HEK293 (cell line): Measurements from ENCODE around the gene IL13.

Source experiments
- BCL11A ChIP-seq: fragments of 450-650 bp; formaldehyde crosslinking; IDR thresholded peaks from 2 replicates; pipeline ENCODE4 v1.5.1; 2016; ENCODE audit warnings: low read depth, missing biosample characterization, missing genetic modification characterization
- SP2 ChIP-seq: fragments of 450-650 bp; formaldehyde crosslinking; IDR thresholded peaks from 2 replicates; pipeline ENCODE4 v1.5.1; 2016; ENCODE audit warnings: missing biosample characterization, missing genetic modification characterization
- TCF7L2 ChIP-seq: IDR thresholded peaks from 2 replicates; pipeline ENCODE4 v1.6.1; 2011; ENCODE audit warnings: low read depth, mild to moderate bottlenecking, inconsistent platforms, low read length, moderate library complexity, borderline replicate concordance
- ZBTB1 ChIP-seq: fragments of 450-650 bp; formaldehyde crosslinking; IDR thresholded peaks from 2 replicates; pipeline ENCODE4 v1.5.1; 2016; ENCODE audit warnings: missing biosample characterization, missing genetic modification characterization
- ZNF114 ChIP-seq: fragments of 450-650 bp; formaldehyde crosslinking; IDR thresholded peaks from 2 replicates; pipeline ENCODE4 v1.5.0; 2017; ENCODE audit warnings: missing biosample characterization, missing genetic modification characterization
- ZNF426 ChIP-seq: fragments of 450-650 bp; formaldehyde crosslinking; IDR thresholded peaks from 2 replicates; pipeline ENCODE4 v1.5.1; 2017; ENCODE audit warnings: missing biosample characterization, missing genetic modification characterization, mild to moderate bottlenecking, inconsistent platforms, moderate library complexity
- ZNF596 ChIP-seq: fragments of 450-650 bp; IDR thresholded peaks from 2 replicates; pipeline ENCODE4 v1.5.0; 2018; ENCODE audit warnings: missing biosample characterization, mild to moderate bottlenecking, missing genetic modification characterization, moderate library complexity
- ZNF843 ChIP-seq: fragments of 450-650 bp; formaldehyde crosslinking; IDR thresholded peaks from 2 replicates; pipeline ENCODE4 v1.5.1; 2016; ENCODE audit warnings: missing biosample characterization, missing genetic modification characterization
- TF ChIP-seq, protein P1 (sequence below): fragments of 450-650 bp; formaldehyde crosslinking; IDR thresholded peaks from 2 replicates; pipeline ENCODE4 v1.5.1; 2016; ENCODE audit warnings: missing biosample characterization, missing genetic modification characterization
- TF ChIP-seq, protein P2 (sequence below): fragments of 450-650 bp; formaldehyde crosslinking; IDR thresholded peaks from 2 replicates; pipeline ENCODE4 v1.5.1; 2016; ENCODE audit warnings: missing biosample characterization, missing genetic modification characterization, borderline replicate concordance

DNA sequence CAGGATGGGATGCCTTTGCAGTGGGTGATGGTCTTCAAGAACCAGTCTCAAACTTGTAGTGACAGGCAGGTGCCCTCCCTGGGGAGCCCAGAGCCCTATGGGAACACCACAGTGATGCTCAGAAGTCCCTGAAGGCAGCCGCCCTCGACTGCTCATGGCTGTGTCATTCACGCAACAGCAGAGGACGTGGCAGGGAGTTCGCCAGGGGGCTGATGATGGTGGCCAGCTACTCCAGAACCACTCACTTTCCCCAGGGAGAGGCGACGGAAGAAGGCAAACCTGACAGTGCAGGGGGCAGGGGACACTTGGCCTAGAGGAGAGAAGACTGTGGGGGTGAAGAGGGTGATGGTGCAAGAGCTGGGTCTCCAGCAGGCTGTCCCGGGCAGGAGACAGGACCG lies 4.0 kb downstream of the IL13 start:
- no peak for TF ChIP-seq ZNF596 (tag by site-specific recombination)
- TF ChIP-seq ZNF426 = no peak
- TF ChIP-seq, protein P1, sequence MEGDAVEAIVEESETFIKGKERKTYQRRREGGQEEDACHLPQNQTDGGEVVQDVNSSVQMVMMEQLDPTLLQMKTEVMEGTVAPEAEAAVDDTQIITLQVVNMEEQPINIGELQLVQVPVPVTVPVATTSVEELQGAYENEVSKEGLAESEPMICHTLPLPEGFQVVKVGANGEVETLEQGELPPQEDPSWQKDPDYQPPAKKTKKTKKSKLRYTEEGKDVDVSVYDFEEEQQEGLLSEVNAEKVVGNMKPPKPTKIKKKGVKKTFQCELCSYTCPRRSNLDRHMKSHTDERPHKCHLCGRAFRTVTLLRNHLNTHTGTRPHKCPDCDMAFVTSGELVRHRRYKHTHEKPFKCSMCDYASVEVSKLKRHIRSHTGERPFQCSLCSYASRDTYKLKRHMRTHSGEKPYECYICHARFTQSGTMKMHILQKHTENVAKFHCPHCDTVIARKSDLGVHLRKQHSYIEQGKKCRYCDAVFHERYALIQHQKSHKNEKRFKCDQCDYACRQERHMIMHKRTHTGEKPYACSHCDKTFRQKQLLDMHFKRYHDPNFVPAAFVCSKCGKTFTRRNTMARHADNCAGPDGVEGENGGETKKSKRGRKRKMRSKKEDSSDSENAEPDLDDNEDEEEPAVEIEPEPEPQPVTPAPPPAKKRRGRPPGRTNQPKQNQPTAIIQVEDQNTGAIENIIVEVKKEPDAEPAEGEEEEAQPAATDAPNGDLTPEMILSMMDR (tag by site-specific recombination) = no peak
- no peak for TF ChIP-seq SP2
- TF ChIP-seq TCF7L2 = no peak
- TF ChIP-seq ZNF843 (tag by site-specific recombination) = no peak
- TF ChIP-seq BCL11A (tag by site-specific recombination) = no peak
- TF ChIP-seq, protein P2, sequence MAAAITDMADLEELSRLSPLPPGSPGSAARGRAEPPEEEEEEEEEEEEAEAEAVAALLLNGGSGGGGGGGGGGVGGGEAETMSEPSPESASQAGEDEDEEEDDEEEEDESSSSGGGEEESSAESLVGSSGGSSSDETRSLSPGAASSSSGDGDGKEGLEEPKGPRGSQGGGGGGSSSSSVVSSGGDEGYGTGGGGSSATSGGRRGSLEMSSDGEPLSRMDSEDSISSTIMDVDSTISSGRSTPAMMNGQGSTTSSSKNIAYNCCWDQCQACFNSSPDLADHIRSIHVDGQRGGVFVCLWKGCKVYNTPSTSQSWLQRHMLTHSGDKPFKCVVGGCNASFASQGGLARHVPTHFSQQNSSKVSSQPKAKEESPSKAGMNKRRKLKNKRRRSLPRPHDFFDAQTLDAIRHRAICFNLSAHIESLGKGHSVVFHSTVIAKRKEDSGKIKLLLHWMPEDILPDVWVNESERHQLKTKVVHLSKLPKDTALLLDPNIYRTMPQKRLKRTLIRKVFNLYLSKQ (tag by site-specific recombination) = no peak
- no peak for TF ChIP-seq ZBTB1
- no peak for TF ChIP-seq ZNF114 (tag by site-specific recombination)
